ENCODE measurements around the gene ABLIM1. TPM values are rescaled to one million over a fixed set of nuclear protein-coding genes. Genes with fewer than 3 reads are reported as not detected.

The ABLIM1 gene
- polyA plus RNA-seq, 4 donors = 25.7 to 59.8 (median 36.8) TPM

DNA sequence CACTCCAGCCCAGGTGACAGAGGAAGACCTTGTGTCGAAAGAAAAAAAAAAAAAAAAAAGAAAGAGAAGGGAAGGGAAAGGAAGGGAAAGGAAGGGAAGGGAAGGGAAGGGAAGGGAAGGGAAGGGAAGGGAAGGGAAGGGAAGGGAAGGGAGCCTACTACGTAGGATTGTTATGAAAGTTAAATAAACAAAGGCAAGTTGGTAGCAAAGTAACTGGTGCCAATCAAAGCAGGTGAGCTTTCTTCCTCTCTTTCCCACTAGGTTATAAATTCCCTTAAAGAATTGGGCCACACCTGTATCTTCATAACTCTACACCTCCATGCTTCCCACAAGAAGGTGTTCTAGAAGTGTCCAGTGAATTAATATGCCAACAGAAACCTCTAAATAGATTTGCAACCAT is 157.4 kb downstream of the ABLIM1 start:
- Histone ChIP-seq H3K4me3 (ENCODE audit: low read depth in 1 of 3, low read length in 3 of 3) (no peak overlapping the region), H3K4me1 (ENCODE audit: control insufficient read depth in 3 of 3, insufficient read depth in 2 of 3, low read depth in 1 of 3, low read length in 2 of 3) (peaks cover 10 to 29% (median 11%) of the 10 kb centered on the region in 3 donors), H3K9me3 (ENCODE audit: control insufficient read depth in 2 of 2, insufficient read depth in 1 of 2, low read depth in 1 of 2, low read length in 1 of 2) (no peaks in the 10 kb centered on the region), H3K36me3 (ENCODE audit: control insufficient read depth in 3 of 3, insufficient read depth in 2 of 3, low read depth in 1 of 3, low read length in 3 of 3) (peaks cover 0 to 3% (median 0%) of the 10 kb centered on the region in 3 donors), H3K27ac (ENCODE audit: low read depth in 1 of 3, low read length in 2 of 3) (peak overlapping the region; percentile 75 to 91 (median 88)), H3K27me3 (ENCODE audit: control insufficient read depth in 3 of 3, insufficient read depth in 3 of 3, low read length in 3 of 3) (no peaks in the 10 kb centered on the region)
- DNase-seq = no peak
- 20 to 78% (median 70%) methylated on average over 2 of the region's 2 CpGs for WGBS, 3 donors
- FAIRE-seq = no peak

DNA sequence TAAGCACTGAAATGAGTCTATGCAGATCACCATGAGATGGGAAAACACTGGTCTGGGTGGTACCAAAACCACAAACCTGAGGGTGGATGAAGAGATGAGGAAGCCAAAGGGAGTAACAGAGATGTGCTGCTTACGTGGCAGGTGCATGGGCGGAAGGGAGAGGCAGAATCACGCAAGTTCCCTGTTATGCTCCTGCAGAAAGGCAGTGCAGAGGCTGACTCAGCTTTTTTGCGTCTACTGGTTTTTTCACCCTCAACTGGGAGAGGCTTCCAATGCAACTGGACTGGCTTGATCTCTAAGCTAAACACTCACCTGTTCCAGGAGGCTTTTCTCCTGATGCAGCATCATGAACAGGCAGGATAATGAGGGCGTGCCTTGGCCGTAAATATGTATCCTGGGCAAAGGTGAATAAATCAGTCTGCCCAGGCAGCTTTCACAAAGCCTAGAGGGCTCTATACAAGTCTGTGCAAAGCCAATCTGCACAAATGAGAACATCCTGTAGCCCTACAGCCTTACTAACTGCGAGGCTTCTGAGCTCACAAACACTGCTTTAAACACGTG is 158.4 kb downstream of the ABLIM1 start:
- Histone ChIP-seq H3K27ac (ENCODE audit: low read depth in 1 of 3, low read length in 2 of 3) (peak overlapping the region; percentile 88 to 91 (median 90)), H3K27me3 (ENCODE audit: control insufficient read depth in 3 of 3, insufficient read depth in 3 of 3, low read length in 3 of 3) (no peaks in the 10 kb centered on the region), H3K36me3 (ENCODE audit: control insufficient read depth in 3 of 3, insufficient read depth in 2 of 3, low read depth in 1 of 3, low read length in 3 of 3) (peaks cover 0 to 3% (median 0%) of the 10 kb centered on the region in 3 donors), H3K9me3 (ENCODE audit: control insufficient read depth in 2 of 2, insufficient read depth in 1 of 2, low read depth in 1 of 2, low read length in 1 of 2) (no peaks in the 10 kb centered on the region), H3K4me1 (ENCODE audit: control insufficient read depth in 3 of 3, insufficient read depth in 2 of 3, low read depth in 1 of 3, low read length in 2 of 3) (peaks cover 2 to 21% (median 11%) of the 10 kb centered on the region in 3 donors), H3K4me3 (ENCODE audit: low read depth in 1 of 3, low read length in 3 of 3) (no peak overlapping the region)
- FAIRE-seq (no peak), DNase-seq (peak; percentile 96 to 99)
- 10 to 53% (median 33%) methylated on average over 8 of the region's 8 CpGs for WGBS, 3 donors

DNA sequence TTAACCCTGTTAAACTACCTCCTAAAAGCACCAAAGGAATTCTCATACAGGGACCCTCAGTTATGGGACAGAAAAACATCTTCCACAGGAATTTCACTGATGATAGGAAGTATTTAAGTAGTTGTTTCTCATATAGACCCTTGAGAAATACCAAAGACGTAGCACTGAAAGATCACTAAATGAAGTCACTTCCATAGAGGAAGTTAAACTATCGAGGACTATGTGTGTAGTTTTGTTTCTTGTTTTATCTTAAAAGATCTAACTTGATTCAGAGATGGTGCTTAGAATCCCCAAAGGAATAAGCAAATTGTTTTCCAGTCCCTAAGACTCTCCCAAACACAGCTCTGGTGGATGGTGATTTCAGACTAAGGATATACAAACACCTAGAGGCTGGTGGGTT is 159.0 kb downstream of the ABLIM1 start:
- FAIRE-seq = no peak
- no peaks in the 10 kb centered on the region for H3K9me3 ChIP-seq (ENCODE audit: control insufficient read depth in 2 of 2, insufficient read depth in 1 of 2, low read depth in 1 of 2, low read length in 1 of 2)
- no peak for DNase-seq
- peaks cover 2 to 21% (median 11%) of the 10 kb centered on the region in 3 donors for H3K4me1 ChIP-seq (ENCODE audit: control insufficient read depth in 3 of 3, insufficient read depth in 2 of 3, low read depth in 1 of 3, low read length in 2 of 3)
- H3K4me3 ChIP-seq (ENCODE audit: low read depth in 1 of 3, low read length in 3 of 3) = no peak overlapping the region
- peak overlapping the region; percentile 88 to 91 (median 90) for H3K27ac ChIP-seq (ENCODE audit: low read depth in 1 of 3, low read length in 2 of 3)
- H3K36me3 ChIP-seq (ENCODE audit: control insufficient read depth in 3 of 3, insufficient read depth in 2 of 3, low read depth in 1 of 3, low read length in 3 of 3) = peaks cover 0 to 3% (median 0%) of the 10 kb centered on the region in 3 donors
- 57 to 63% (median 62%) methylated on average over 2 of the region's 2 CpGs for WGBS, 3 donors
- no peaks in the 10 kb centered on the region for H3K27me3 ChIP-seq (ENCODE audit: control insufficient read depth in 3 of 3, insufficient read depth in 3 of 3, low read length in 3 of 3)

DNA sequence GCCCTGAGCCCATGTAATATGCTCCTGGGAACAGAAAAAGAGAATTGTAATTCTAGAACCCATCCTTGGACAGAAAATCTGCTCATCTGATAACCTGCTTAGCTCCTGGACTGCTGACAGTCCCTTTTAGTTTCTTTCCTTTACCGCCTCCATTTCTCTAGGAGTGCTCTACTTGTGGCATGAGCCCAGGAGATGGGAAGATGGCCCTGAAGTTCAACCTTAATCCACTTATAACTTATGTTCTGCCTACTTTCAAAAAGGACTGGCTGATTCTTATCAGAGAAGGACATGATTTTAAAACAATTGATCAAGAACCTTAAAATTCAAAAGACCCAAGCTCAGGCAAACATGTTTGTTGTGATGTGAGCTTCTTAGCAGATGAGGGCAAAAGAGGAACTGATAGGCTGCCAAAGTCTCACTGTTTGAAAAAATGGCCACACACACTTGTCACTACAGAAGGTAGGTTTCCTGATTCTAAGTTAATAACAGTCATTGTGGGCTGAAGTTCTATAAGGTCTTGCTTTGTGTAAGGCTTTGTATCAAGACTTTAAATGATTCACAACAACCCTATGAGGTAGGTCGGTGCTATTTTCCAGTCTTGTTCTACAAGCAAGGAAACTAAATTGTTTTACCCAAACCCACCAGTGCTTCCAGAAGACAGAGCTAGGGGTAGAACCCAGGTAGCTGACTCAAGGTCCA is 159.5 kb downstream of the ABLIM1 start:
- H3K36me3 ChIP-seq (ENCODE audit: control insufficient read depth in 3 of 3, insufficient read depth in 2 of 3, low read depth in 1 of 3, low read length in 3 of 3) = peaks cover 0 to 3% (median 0%) of the 10 kb centered on the region in 3 donors
- no peak for FAIRE-seq
- H3K27ac ChIP-seq (ENCODE audit: low read depth in 1 of 3, low read length in 2 of 3) = peak overlapping the region; percentile 62 to 91 (median 90)
- no peak overlapping the region for H3K4me3 ChIP-seq (ENCODE audit: low read depth in 1 of 3, low read length in 3 of 3)
- H3K27me3 ChIP-seq (ENCODE audit: control insufficient read depth in 3 of 3, insufficient read depth in 3 of 3, low read length in 3 of 3) = no peaks in the 10 kb centered on the region
- peaks cover 2 to 21% (median 11%) of the 10 kb centered on the region in 3 donors for H3K4me1 ChIP-seq (ENCODE audit: control insufficient read depth in 3 of 3, insufficient read depth in 2 of 3, low read depth in 1 of 3, low read length in 2 of 3)
- DNase-seq = no peak
- no peaks in the 10 kb centered on the region for H3K9me3 ChIP-seq (ENCODE audit: control insufficient read depth in 2 of 2, insufficient read depth in 1 of 2, low read depth in 1 of 2, low read length in 1 of 2)
- 80 to 90% (median 82%) methylated on average over 2 of the region's 2 CpGs for WGBS, 3 donors

DNA sequence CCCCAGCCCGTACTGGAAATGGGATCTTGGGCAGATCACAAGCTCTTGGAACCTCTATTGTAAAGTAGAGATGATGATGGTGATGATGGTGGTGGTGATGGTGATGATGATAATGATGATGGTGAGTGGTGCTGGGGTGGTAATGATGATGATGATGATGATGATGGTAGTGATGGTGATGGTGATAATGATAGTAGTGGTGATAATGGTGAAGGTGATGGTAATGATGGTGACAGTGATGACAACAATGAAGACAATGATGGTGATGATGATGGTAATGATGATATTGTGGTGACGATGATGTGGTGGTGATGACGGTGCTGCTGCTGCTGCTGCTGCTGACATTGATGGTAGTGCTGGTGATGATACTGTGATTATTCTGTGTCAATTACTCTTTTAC is 162.8 kb downstream of the ABLIM1 start:
- Histone ChIP-seq H3K27ac (ENCODE audit: low read depth in 1 of 3, low read length in 2 of 3) (no peak overlapping the region), H3K9me3 (ENCODE audit: control insufficient read depth in 2 of 2, insufficient read depth in 1 of 2, low read depth in 1 of 2, low read length in 1 of 2) (no peaks in the 10 kb centered on the region), H3K36me3 (ENCODE audit: control insufficient read depth in 3 of 3, insufficient read depth in 2 of 3, low read depth in 1 of 3, low read length in 3 of 3) (peaks cover 0 to 3% (median 0%) of the 10 kb centered on the region in 3 donors), H3K4me1 (ENCODE audit: control insufficient read depth in 3 of 3, insufficient read depth in 2 of 3, low read depth in 1 of 3, low read length in 2 of 3) (peaks cover 4 to 15% (median 9%) of the 10 kb centered on the region in 3 donors), H3K27me3 (ENCODE audit: control insufficient read depth in 3 of 3, insufficient read depth in 3 of 3, low read length in 3 of 3) (no peaks in the 10 kb centered on the region), H3K4me3 (ENCODE audit: low read depth in 1 of 3, low read length in 3 of 3) (no peak overlapping the region)
- no peak for DNase-seq
- 91 to 97% (median 95%) methylated on average over 3 of the region's 3 CpGs for WGBS, 3 donors
- FAIRE-seq = no peak

DNA sequence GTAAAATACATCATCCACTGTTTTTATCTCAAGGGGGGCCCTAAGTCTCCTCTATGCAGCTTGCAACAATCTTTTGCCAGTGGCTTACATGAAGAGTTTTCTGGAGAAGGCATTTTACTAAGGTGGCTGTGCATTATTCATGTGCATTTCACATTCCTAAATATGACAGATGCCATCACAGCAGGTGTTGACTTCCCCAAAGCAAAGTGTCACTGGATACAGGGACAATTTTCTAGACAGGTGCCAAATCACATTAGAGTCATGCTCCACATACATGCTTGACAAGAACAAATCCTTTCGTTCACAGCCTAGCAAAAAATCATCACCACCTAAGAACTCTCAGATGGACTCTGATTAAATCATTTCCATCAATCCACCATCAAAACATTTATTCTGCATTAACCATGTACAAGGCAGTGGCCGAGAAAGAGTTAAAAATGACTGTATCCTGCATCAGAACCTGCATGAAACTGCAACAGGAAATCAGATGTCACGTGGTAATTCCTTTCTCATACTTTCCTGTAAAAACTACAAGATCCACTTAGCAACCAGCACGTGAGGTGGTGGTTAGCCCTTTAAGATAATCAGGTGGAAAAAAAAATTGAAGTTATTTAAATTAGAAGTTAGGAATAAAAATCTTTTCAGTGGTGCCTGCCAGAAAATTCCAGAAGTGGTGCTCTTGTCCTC is 165.6 kb downstream of the ABLIM1 start:
- no peak overlapping the region for H3K4me3 ChIP-seq (ENCODE audit: low read depth in 1 of 3, low read length in 3 of 3)
- H3K9me3 ChIP-seq (ENCODE audit: control insufficient read depth in 2 of 2, insufficient read depth in 1 of 2, low read depth in 1 of 2, low read length in 1 of 2) = no peaks in the 10 kb centered on the region
- no peaks in the 10 kb centered on the region for H3K27me3 ChIP-seq (ENCODE audit: control insufficient read depth in 3 of 3, insufficient read depth in 3 of 3, low read length in 3 of 3)
- H3K36me3 ChIP-seq (ENCODE audit: control insufficient read depth in 3 of 3, insufficient read depth in 2 of 3, low read depth in 1 of 3, low read length in 3 of 3) = peaks cover 0 to 13% (median 6%) of the 10 kb centered on the region in 3 donors
- no peak for DNase-seq
- WGBS, 3 donors = 49 to 61% (median 58%) methylated on average over 4 of the region's 4 CpGs
- no peak for FAIRE-seq
- peaks cover 0 to 2% (median 0%) of the 10 kb centered on the region in 3 donors for H3K4me1 ChIP-seq (ENCODE audit: control insufficient read depth in 3 of 3, insufficient read depth in 2 of 3, low read depth in 1 of 3, low read length in 2 of 3)
- no peak overlapping the region for H3K27ac ChIP-seq (ENCODE audit: low read depth in 1 of 3, low read length in 2 of 3)

DNA sequence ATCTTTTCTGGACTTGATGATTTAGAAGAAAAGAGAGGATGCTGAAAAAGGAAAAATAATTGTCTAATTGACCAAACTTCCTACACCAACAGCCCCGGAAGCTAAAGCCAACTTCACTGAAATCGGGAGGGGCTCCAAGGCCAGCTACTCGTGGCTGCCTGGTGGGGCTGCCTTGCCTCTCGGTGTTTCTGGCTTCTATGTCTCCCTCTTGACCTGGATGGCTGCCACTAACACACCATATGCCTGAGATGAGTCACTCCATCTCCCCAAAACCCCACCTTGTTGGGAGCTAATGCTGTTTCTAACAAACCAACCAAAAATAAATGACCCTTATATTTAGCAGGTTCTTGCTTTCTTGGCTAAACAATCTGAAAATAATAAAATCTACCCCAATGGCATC is 166.1 kb downstream of the ABLIM1 start:
- H3K9me3 ChIP-seq (ENCODE audit: control insufficient read depth in 2 of 2, insufficient read depth in 1 of 2, low read depth in 1 of 2, low read length in 1 of 2) = no peaks in the 10 kb centered on the region
- peaks cover 0 to 2% (median 0%) of the 10 kb centered on the region in 3 donors for H3K4me1 ChIP-seq (ENCODE audit: control insufficient read depth in 3 of 3, insufficient read depth in 2 of 3, low read depth in 1 of 3, low read length in 2 of 3)
- no peak overlapping the region for H3K4me3 ChIP-seq (ENCODE audit: low read depth in 1 of 3, low read length in 3 of 3)
- no peak overlapping the region for H3K27ac ChIP-seq (ENCODE audit: low read depth in 1 of 3, low read length in 2 of 3)
- H3K27me3 ChIP-seq (ENCODE audit: control insufficient read depth in 3 of 3, insufficient read depth in 3 of 3, low read length in 3 of 3) = no peaks in the 10 kb centered on the region
- no peak for DNase-seq
- no peak for FAIRE-seq
- H3K36me3 ChIP-seq (ENCODE audit: control insufficient read depth in 3 of 3, insufficient read depth in 2 of 3, low read depth in 1 of 3, low read length in 3 of 3) = peaks cover 0 to 11% (median 10%) of the 10 kb centered on the region in 3 donors
- WGBS, 3 donors = 58 to 72% (median 70%) methylated on average over 4 of the region's 4 CpGs

DNA sequence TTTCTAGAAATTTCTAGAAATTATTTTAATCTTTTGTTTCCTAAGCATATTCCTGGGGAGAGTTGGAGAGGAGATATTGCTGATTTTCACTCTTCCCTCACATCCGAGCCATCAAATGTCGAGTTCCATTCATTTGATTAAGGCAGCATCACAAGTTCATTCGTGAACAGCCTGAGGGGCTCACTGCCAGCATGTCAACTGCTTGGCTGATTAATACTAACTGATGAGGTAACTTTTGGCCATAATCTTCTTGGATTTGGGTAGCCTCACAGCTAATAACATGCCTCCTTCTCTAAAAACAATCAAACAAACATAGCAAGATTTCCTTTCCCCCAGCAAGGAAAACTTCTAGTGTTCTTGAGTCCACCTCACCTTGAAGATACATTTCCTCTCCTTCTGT is 166.7 kb downstream of the ABLIM1 start:
- Histone ChIP-seq H3K27me3 (ENCODE audit: control insufficient read depth in 3 of 3, insufficient read depth in 3 of 3, low read length in 3 of 3) (no peaks in the 10 kb centered on the region), H3K36me3 (ENCODE audit: control insufficient read depth in 3 of 3, insufficient read depth in 2 of 3, low read depth in 1 of 3, low read length in 3 of 3) (peaks cover 0 to 14% (median 12%) of the 10 kb centered on the region in 3 donors), H3K4me3 (ENCODE audit: low read depth in 1 of 3, low read length in 3 of 3) (no peak overlapping the region), H3K27ac (ENCODE audit: low read depth in 1 of 3, low read length in 2 of 3) (no peak overlapping the region), H3K9me3 (ENCODE audit: control insufficient read depth in 2 of 2, insufficient read depth in 1 of 2, low read depth in 1 of 2, low read length in 1 of 2) (no peaks in the 10 kb centered on the region), H3K4me1 (ENCODE audit: control insufficient read depth in 3 of 3, insufficient read depth in 2 of 3, low read depth in 1 of 3, low read length in 2 of 3) (peaks cover 0 to 2% (median 0%) of the 10 kb centered on the region in 3 donors)
- no peak for FAIRE-seq
- no peak for DNase-seq
- WGBS, 3 donors = 80 to 92% (median 85%) methylated on average over 3 of the region's 3 CpGs

Data from small intestine (tissue), 7 donors.